GM18502 (cell line): ENCODE measurements around the gene KIF7.
"Not testable (repeated sequence)": the region's sequence is repeated elsewhere in the genome, so short reads cannot be mapped to it uniquely, and the experiment has no call there.

ENCODE experiments used
- ATAC-seq: cut with Tn5 transposase; IDR thresholded peaks from one replicate; pipeline ENCODE4 v1.9.1; 2021; ENCODE audit warnings: mild to moderate bottlenecking; ENCODE audit not compliant: unreplicated experiment, poor library complexity

The KIF7 gene

DNA sequence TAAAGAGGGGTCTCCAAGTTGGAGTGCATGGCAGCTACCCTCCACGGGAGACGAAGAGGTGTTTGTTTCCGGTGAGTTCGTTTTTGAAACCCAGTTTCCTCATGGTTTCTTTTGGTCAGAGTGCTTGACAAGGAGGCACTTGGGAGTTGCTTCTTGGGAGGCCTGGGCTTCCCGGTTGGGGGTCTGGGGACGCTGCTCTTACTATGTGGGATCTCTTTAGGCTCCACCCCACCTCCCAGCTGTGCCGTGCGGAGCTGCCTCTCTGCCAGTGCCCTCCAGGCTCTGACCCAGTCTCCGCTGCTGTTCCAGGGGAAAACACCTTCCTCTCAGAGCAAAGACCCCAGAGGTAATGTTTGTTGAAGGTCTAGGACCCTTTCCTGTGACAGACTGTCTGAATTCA lies 29.6 kb downstream of the KIF7 start:
- no peak for ATAC-seq

DNA sequence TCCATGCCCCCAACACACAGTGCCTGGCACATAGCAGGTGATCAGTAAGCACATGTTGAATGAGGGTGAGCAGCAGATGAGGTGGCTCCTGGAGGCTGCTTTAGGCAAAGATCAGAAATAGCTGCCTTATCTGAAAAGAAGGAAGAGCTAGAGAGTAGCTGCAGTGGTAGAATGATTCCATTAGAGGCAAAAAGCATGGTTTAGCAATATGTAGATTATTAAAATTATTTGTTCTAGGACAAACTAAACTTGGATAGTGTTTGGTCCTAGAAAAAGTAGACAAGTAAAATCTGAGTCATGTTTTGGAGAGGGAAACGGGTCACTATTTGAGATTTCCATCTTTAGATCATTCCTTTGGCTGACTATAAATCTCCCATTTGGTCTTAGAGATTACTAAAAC lies 32.1 kb downstream of the KIF7 start:
- no peak for ATAC-seq

DNA sequence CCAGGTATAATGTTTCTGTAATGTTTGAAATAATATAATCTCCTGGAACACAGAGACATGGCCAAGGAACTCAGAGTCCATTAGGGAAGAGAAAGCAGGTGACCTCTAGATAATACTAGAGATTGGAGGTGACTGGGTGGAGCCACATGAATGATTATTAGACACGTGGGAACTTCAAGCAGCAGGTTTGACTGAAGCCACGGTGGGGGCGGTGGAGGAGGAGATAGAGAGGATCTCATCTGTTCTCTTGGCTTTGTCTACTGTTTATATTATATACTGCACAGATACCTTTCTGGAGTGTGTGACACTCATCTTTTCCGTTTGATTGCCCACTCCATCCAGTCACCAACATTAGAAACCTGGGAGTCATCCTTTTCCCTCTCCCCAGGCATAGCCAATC lies 33.7 kb downstream of the KIF7 start:
- ATAC-seq = no peak

DNA sequence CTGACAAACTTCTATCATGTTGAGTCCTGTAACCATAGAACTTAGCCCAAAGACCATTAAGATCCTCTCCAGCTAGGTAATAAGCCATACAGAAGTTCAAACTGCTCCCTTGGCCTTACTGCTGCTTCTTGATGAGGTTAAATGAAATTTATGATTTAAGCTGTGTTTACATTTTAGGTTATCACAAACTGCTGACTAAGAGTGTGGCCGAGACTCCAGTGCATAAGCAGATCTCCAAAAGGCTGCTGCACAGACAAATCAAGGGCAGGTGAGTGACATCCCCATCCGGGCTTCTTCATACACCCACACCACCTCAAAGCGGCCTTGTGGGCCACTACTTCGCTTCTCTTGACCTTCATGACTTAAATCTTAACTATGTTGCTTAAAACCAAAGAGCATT lies 39.0 kb downstream of the KIF7 start:
- ATAC-seq = no peak

DNA sequence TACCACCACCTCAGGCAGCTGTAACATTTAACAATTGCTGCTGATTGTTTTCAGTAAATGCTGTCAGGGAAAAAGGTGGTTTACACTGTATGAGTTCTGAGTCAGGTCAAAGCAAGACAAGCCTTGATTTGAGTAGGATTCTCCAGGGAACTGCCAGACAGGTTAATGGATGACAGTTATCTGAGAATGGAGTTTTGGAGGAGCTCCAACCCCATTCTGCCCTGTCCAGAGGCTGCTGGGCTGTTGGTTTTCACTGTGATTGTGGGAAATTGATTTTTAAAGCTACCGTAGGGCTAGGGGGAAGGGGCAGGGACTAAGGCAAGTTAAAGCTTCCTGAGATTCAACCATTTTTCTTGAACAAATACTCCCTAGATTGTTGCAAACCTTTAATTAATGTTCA lies 40.1 kb downstream of the KIF7 start:
- ATAC-seq = no peak

DNA sequence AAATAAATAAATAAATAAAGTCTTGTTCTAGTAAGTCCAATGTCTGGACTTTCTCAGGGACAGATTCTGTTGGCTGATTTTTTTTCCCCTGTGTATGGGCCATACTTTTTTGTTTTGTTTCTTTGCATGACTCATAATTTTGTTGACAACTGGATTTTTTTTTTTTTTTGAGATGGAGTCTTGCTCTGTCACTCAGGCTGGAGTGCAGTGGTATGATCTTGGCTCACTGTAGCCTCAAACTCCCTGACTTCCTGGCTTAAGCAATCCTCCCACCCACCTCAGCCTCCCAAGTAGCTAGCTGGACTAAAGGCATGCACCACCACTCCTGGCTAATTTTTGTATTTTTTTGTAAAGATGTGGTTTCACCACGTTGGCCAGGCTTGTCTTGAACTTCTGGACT lies 41.1 kb downstream of the KIF7 start:
- ATAC-seq = no peak

DNA sequence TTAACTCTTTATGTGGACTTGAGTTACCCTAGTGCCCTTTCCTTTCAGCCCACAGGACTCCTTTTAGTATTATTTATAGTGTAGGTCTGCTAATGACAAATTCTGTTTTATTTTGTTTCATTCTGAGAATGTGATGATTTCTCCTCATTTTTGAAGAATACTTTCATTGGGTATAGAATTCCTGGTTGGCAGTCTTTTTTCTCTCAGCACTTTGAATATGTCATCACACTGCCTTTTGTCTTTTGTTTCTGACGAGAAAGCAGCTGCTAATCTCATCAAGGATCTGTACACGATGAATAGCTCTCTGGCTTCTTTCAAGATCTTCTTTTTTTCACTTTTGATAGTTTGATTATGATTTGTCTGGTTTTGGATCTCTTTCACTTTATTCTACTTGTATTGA lies 42.2 kb downstream of the KIF7 start:
- no peak for ATAC-seq

DNA sequence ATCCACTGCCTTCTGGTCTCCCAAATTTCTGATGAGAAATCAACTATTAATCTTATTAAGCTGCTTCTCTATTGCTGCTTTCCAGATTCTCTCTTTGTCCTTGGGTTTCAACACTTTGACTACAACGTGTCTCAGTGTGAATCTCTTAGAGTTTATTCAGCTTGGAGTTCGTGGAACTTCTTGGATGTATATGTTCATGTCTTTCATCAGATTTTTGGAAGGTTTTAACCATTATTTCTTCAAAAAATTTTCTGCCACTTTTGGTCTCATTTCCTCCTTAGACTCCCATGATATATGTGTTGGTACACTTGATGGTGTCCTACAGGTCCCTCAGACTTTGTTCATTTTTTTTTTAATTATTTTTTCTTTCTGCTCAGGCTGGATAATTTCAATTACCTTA lies 44.0 kb downstream of the KIF7 start:
- ATAC-seq = no peak

DNA sequence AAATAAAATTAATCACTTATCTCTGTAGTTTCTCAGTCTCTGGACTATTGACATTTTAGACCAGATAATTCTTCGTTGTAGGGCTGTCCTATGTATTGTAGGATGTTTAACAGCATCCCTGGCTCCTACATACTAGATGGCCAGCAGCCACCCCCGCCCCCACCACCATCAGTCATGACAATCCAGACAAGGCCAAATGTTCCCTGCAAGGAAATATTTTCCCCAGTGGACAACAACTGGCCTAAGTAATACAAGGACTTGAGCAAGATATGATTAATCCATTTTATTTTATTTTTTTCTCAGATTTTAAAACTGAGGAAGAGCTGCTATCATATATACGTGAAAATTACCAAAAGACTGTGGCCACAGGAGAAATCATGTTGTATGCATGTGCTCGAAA lies 56.2 kb downstream of the KIF7 start:
- no peak for ATAC-seq

DNA sequence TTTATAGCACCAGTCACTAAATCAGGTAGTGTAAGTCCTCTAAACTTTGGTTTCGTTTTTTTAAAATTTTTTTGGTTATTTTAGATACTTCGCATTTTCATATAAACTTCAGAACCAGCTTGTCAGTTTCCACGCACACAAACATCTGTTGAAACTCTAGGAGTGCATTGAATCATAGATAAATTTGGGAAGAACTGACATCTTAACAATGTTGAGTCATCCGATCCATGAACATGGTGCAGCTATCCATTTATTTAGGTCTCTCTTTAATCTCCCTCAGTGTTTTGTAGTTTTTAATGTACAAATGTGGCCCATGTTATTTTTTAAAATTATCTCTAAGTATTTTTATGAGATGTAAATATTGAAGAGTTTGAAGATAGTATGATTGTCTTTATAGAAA lies 62.2 kb downstream of the KIF7 start:
- ATAC-seq = no peak

DNA sequence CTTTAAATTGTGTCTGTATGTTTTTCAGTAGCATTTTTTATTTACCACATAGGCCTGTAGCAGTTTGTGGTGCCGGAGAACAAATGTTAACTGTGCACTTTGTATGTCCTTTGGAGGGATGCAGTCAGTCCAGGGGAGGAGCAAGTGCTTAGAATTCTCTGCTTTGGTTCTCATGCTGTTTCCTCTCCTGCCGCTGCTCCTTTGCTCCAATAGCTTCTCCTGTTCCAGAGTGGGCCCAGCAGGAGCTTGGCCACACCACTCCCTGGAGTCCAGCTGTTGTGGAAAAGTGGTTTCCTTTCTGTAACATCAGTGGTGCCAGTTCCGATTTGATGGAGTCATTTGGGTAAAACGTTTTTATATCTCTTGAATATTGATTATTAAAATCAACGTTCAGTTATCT lies 63.4 kb downstream of the KIF7 start:
- ATAC-seq = no peak

DNA sequence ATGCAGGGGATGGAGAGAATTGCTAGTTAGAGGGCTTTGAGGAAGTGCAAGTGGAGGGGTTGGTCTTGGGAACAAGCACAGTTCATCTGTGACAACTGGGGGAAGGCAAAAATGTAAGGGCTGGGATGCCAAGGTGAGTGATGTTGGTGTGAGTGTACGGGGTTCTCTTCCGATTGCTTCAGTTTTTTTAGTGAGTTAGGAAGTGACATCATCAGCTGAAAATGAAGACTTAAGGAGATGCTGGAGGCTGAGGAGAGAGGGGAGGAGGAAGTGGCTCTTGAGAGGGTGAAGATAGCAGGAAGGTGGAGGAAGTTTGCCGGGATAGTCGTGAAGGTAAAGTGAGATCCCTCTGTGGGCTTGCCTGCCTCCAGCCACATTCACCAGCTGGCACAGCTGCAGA lies 67.3 kb downstream of the KIF7 start:
- ATAC-seq = no peak

DNA sequence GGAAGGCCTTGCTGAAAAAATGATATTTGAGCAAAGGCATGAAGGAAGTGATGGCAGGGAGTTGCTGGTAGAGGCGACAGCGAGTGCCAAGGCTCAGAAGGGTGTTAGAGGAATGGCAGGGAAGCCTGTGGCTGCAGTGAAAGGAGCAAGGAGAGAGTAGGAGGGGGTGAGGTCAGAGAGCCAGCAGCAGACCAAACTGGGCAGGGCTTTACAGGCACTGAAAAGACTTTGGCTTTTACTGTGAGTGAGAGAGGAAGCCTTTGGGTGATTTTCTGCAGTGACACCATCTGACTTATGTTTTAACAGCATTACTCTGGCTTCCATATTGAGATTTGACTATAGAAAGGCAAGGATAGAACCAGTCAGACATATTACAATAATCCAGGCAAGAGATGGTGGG lies 68.6 kb downstream of the KIF7 start:
- ATAC-seq = no peak

DNA sequence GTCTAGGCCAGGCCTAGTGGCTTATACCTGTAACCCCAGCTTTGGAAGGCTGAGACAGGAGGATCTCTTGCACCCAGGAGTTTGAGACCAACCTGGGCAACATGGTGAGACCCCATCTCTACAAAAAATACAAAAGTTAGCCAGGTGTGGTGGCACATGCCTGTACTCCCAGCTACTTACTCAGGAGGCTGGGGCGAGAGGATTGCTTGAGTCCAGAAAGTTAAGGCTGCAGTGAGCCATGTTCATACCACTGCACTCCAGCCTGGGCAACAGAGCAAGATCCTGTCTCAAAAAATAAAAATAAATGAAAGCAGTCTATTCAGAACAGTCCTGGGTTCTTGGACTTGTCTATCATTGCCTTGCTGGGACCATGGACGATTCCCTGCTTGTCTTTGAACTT lies 74.5 kb downstream of the KIF7 start:
- ATAC-seq = not testable (repeated sequence)

DNA sequence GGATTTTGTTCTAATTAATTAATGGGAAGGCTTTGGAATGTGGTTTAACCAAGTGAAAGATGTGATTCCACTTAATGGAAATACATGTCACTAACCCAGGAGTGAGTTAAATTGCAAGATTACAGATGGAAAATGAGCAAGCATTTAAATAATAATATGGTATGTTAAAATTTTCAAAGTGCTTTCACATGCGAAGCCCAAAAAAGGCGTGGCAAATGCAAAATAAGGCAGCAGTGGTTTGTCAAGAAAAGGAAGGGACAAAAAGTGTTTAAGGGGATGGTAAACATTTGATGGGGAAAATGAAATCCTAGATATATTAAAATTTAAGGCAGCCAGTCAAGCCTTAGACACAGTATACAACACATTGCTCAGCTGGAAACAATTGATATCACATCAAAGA lies 77.1 kb downstream of the KIF7 start:
- no peak for ATAC-seq
